Activated naive CD8-positive, alpha-beta T cell (primary cell): ENCODE measurements around the gene TMEM182.

ENCODE experiments used
- H3K27ac Mint-ChIP-seq: one replicate; pipeline ENCODE4 v1.8.0; 2021; ENCODE audit warnings: mixed read lengths
- H3K27me3 Mint-ChIP-seq: one replicate; pipeline ENCODE4 v1.8.0; 2021; ENCODE audit warnings: mixed read lengths
- H3K36me3 Mint-ChIP-seq: one replicate; pipeline ENCODE4 v1.8.0; 2021; ENCODE audit warnings: mixed read lengths
- H3K4me1 Mint-ChIP-seq: one replicate; pipeline ENCODE4 v1.8.0; 2021; ENCODE audit warnings: low read depth, mixed read lengths
- H3K4me3 Mint-ChIP-seq: one replicate; pipeline ENCODE4 v1.8.0; 2021; ENCODE audit warnings: mild to moderate bottlenecking, mixed read lengths
- H3K9me3 Mint-ChIP-seq: one replicate; pipeline ENCODE4 v1.8.0; 2021; ENCODE audit warnings: low read depth, mixed read lengths

The TMEM182 gene

GRCh38 chr2:102803041-102803896, 41.4 kb downstream of the TMEM182 start:
- H3K27me3 Mint-ChIP-seq: no peaks in the 10 kb centered on the region
- H3K36me3 Mint-ChIP-seq: peaks cover 41% of the 10 kb centered on the region
- peak overlapping the region; percentile 11 for H3K4me3 Mint-ChIP-seq
- peaks cover 22% of the 10 kb centered on the region for H3K9me3 Mint-ChIP-seq
- H3K27ac Mint-ChIP-seq: no peak overlapping the region
- H3K4me1 Mint-ChIP-seq: peaks cover 14% of the 10 kb centered on the region

- H3K4me1 Mint-ChIP-seq: peaks cover 14% of the 10 kb centered on the region
- H3K36me3 Mint-ChIP-seq: peaks cover 42% of the 10 kb centered on the region
- no peak overlapping the region for H3K4me3 Mint-ChIP-seq
- H3K9me3 Mint-ChIP-seq: peaks cover 22% of the 10 kb centered on the region
- no peak overlapping the region for H3K27ac Mint-ChIP-seq
- H3K27me3 Mint-ChIP-seq: no peaks in the 10 kb centered on the region
Observed at GRCh38 chr2:102803897-102804217, 42.0 kb downstream of the TMEM182 start.

- no peak overlapping the region for H3K4me3 Mint-ChIP-seq
- H3K36me3 Mint-ChIP-seq: peaks cover 28% of the 10 kb centered on the region
- no peaks in the 10 kb centered on the region for H3K27me3 Mint-ChIP-seq
- H3K4me1 Mint-ChIP-seq: peaks cover 14% of the 10 kb centered on the region
- no peak overlapping the region for H3K27ac Mint-ChIP-seq
- H3K9me3 Mint-ChIP-seq: peaks cover 13% of the 10 kb centered on the region
Observed at GRCh38 chr2:102806250-102806837, 44.5 kb downstream of the TMEM182 start.

- Mint-ChIP-seq H3K27me3 (no peaks in the 10 kb centered on the region), H3K36me3 (peaks cover 20% of the 10 kb centered on the region), H3K9me3 (no peaks in the 10 kb centered on the region)
Observed at GRCh38 chr2:102809291-102810189, 47.7 kb downstream of the TMEM182 start.

GRCh38 chr2:102815285-102815684, 53.5 kb downstream of the TMEM182 start:
- Mint-ChIP-seq H3K4me1 (no peaks in the 10 kb centered on the region), H3K36me3 (peaks cover 14% of the 10 kb centered on the region), H3K27me3 (no peaks in the 10 kb centered on the region), H3K27ac (no peak overlapping the region), H3K9me3 (no peaks in the 10 kb centered on the region), H3K4me3 (no peak overlapping the region)

More at GRCh38 chr2:102809291-102810189, 47.7 kb downstream of the TMEM182 start:
- Mint-ChIP-seq H3K27ac (no peak overlapping the region), H3K4me3 (no peak overlapping the region), H3K4me1 (no peaks in the 10 kb centered on the region)

GRCh38 chr2:102826904-102827303, 65.1 kb downstream of the TMEM182 start:
- Mint-ChIP-seq H3K36me3 (peaks cover 9% of the 10 kb centered on the region), H3K9me3 (no peaks in the 10 kb centered on the region), H3K27me3 (no peaks in the 10 kb centered on the region), H3K4me3 (no peak overlapping the region), H3K4me1 (no peaks in the 10 kb centered on the region), H3K27ac (no peak overlapping the region)

- H3K27me3 Mint-ChIP-seq: no peaks in the 10 kb centered on the region
- no peaks in the 10 kb centered on the region for H3K9me3 Mint-ChIP-seq
- H3K4me3 Mint-ChIP-seq: no peak overlapping the region
- H3K36me3 Mint-ChIP-seq: peaks cover 11% of the 10 kb centered on the region
- no peak overlapping the region for H3K27ac Mint-ChIP-seq
- H3K4me1 Mint-ChIP-seq: no peaks in the 10 kb centered on the region
Observed at GRCh38 chr2:102832789-102833188, 71.0 kb downstream of the TMEM182 start.

GRCh38 chr2:102834523-102835273, 72.9 kb downstream of the TMEM182 start:
- Mint-ChIP-seq H3K27ac (no peak overlapping the region), H3K36me3 (peaks cover 11% of the 10 kb centered on the region), H3K9me3 (no peaks in the 10 kb centered on the region), H3K27me3 (no peaks in the 10 kb centered on the region), H3K4me1 (no peaks in the 10 kb centered on the region), H3K4me3 (no peak overlapping the region)

GRCh38 chr2:102837626-102838198, 75.9 kb downstream of the TMEM182 start:
- Mint-ChIP-seq H3K27me3 (peaks cover 1% of the 10 kb centered on the region), H3K36me3 (peaks cover 8% of the 10 kb centered on the region), H3K4me1 (no peaks in the 10 kb centered on the region), H3K9me3 (no peaks in the 10 kb centered on the region), H3K27ac (no peak overlapping the region), H3K4me3 (no peak overlapping the region)

- Mint-ChIP-seq H3K9me3 (no peaks in the 10 kb centered on the region), H3K4me3 (no peak overlapping the region), H3K27me3 (peaks cover 1% of the 10 kb centered on the region), H3K36me3 (peaks cover 4% of the 10 kb centered on the region), H3K4me1 (no peaks in the 10 kb centered on the region), H3K27ac (no peak overlapping the region)
Observed at GRCh38 chr2:102839668-102840388, 78.0 kb downstream of the TMEM182 start.

GRCh38 chr2:102841107-102841840, 79.4 kb downstream of the TMEM182 start:
- Mint-ChIP-seq H3K36me3 (peaks cover 8% of the 10 kb centered on the region), H3K4me3 (no peak overlapping the region), H3K9me3 (no peaks in the 10 kb centered on the region), H3K4me1 (no peaks in the 10 kb centered on the region), H3K27me3 (peaks cover 1% of the 10 kb centered on the region), H3K27ac (no peak overlapping the region)

GRCh38 chr2:102843764-102844443, 82.1 kb downstream of the TMEM182 start:
- Mint-ChIP-seq H3K27ac (no peak overlapping the region), H3K9me3 (no peaks in the 10 kb centered on the region), H3K4me1 (no peaks in the 10 kb centered on the region), H3K4me3 (no peak overlapping the region), H3K36me3 (peaks cover 4% of the 10 kb centered on the region), H3K27me3 (peaks cover 8% of the 10 kb centered on the region)

GRCh38 chr2:102844911-102845310, 83.1 kb downstream of the TMEM182 start:
- H3K4me1 Mint-ChIP-seq: no peaks in the 10 kb centered on the region
- H3K4me3 Mint-ChIP-seq: no peak overlapping the region
- no peaks in the 10 kb centered on the region for H3K9me3 Mint-ChIP-seq
- no peak overlapping the region for H3K27ac Mint-ChIP-seq
- H3K27me3 Mint-ChIP-seq: peaks cover 12% of the 10 kb centered on the region
- peaks cover 4% of the 10 kb centered on the region for H3K36me3 Mint-ChIP-seq
